Thyroid gland (tissue), 4 donors: ENCODE results near the gene DSCAM. TPM values are rescaled to one million over a fixed set of nuclear protein-coding genes. Genes with fewer than 3 reads are reported as not detected.
A peak's percentile ranks its signal among the peaks of the same experiment; 100 is the strongest.

Source experiments
- DNase-seq, 2 donors: peaks; one replicate each; pipeline ENCODE4 v3.0.0-alpha.2; 2019
- H3K27ac ChIP-seq, 3 donors: fragments of 200-600 bp; sonication (generic); 1 replicate in 2 of 3; 2 replicates in 1 of 3; pipeline ENCODE4 v1.5.1; 2016 to 2019; ENCODE audit warnings: mild to moderate bottlenecking in 1 of 3, moderate library complexity in 1 of 3
- H3K27me3 ChIP-seq: fragments of 200-600 bp; sonication (generic); one replicate; pipeline ENCODE4 v1.5.1; 2019
- H3K36me3 ChIP-seq, 2 donors: fragments of 200-600 bp; sonication (generic); one replicate each; pipeline ENCODE4 v1.5.1; 2016 to 2019
- H3K4me1 ChIP-seq, 2 donors: fragments of 200-600 bp; sonication (generic); one replicate each; pipeline ENCODE4 v1.5.1; 2017 to 2019
- H3K4me3 ChIP-seq, 3 donors: fragments of 200-600 bp; sonication (generic); replicated peaks in 1 of 3; 1 replicate in 2 of 3; 2 replicates in 1 of 3; pipeline ENCODE4 v1.5.1; 2016; ENCODE audit warnings: mild to moderate bottlenecking in 1 of 3
- H3K9me3 ChIP-seq: fragments of 200-600 bp; sonication (generic); one replicate; pipeline ENCODE4 v1.5.1; 2017
- POLR2A ChIP-seq, 2 donors: fragments of 450-650 bp; IDR thresholded peaks; one replicate each; pipeline ENCODE4 v1.6.1; 2017; ENCODE audit warnings: antibody characterized with exemption in 2 of 2, mild to moderate bottlenecking in 2 of 2, moderate library complexity in 1 of 2
- WGBS, 2 donors: methylation state at CpG; one replicate each; pipeline ENCODE4 v1.1.5; 2017; 5-methylcytosine and 5-hydroxymethylcytosine counted together
- intact Hi-C: fragments of 100-400 bp; cut with DNase I; formaldehyde crosslinking; loops from one replicate; pipeline ENCODE4 v1.15.1; 2023
- total RNA-seq, 4 donors: library from RNA; depleted of rRNA; stranded (reverse); fragments of >200 nt; gene quantifications; one replicate each; pipeline ENCODE4 v1.2.3, GENCODE V29; 2016
- TF ChIP-seq, protein P1 (sequence below), 6 experiments: fragments of 200-600 bp in 3 of 6; fragments of 450-650 bp in 3 of 6; sonication (generic) in 3 of 6; IDR thresholded peaks; one replicate each; pipeline ENCODE4 v1.5.1; 2016 to 2019; ENCODE audit warnings: antibody characterized with exemption in 6 of 6, mild to moderate bottlenecking in 2 of 6, inconsistent platforms in 1 of 6, moderate library complexity in 1 of 6

Gene DSCAM
- total RNA-seq, 4 donors from 2014 or later: 0.20 TPM; not detected in 3

DNA sequence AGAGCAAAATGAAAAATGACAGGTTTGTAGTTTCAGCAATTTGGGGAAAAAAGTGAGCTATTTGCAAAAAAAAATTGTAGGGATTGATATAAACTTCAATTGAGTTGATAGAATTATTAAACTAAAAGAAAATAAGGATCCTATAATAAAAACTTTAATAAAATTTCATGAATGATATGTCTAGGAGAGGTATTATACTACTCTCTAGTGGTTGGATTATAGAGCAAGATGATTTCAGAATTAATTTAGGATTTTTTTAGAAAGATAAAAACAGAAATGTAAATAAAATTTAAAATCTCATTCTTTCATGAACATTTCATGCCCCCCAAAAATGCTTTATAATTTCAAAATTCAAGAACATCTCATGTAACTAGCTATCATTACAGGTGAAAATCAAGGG is 430.4 kb downstream of the DSCAM start:
- Histone ChIP-seq H3K27me3 (no peaks in the 10 kb centered on the region), H3K9me3 (no peaks in the 10 kb centered on the region), H3K27ac (no peak overlapping the region), H3K4me3 (no peak overlapping the region), H3K36me3 (no peaks in the 10 kb centered on the region), H3K4me1 (no peaks in the 10 kb centered on the region)
- no peak for DNase-seq
- TF ChIP-seq, protein P1, sequence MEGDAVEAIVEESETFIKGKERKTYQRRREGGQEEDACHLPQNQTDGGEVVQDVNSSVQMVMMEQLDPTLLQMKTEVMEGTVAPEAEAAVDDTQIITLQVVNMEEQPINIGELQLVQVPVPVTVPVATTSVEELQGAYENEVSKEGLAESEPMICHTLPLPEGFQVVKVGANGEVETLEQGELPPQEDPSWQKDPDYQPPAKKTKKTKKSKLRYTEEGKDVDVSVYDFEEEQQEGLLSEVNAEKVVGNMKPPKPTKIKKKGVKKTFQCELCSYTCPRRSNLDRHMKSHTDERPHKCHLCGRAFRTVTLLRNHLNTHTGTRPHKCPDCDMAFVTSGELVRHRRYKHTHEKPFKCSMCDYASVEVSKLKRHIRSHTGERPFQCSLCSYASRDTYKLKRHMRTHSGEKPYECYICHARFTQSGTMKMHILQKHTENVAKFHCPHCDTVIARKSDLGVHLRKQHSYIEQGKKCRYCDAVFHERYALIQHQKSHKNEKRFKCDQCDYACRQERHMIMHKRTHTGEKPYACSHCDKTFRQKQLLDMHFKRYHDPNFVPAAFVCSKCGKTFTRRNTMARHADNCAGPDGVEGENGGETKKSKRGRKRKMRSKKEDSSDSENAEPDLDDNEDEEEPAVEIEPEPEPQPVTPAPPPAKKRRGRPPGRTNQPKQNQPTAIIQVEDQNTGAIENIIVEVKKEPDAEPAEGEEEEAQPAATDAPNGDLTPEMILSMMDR (IDR thresholded peaks at IDR 0.05): no peak
- no peak for TF ChIP-seq POLR2A (IDR thresholded peaks at IDR 0.05)
- intact Hi-C loops: no loop called here

DNA sequence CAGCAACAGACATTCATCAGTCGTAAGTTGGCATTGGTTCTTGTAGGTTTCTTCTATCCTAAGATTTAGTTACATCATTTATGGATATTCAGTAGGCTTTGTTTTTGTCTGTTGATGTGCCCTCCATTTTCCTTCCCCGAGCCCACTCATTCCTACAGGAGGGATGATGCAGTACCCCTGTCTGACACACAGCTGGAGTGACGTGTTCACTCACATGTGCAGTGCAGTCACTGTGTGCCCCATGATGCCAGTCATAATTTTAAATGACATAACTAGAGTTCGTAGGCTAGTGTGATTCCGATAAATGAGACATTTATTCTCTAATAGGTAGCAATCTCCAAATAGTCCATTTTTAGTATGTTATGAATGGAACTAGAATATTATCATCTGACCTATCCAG is 438.4 kb downstream of the DSCAM start:
- Histone ChIP-seq H3K4me1 (peaks cover 12 to 14% of the 10 kb centered on the region in 2 donors), H3K4me3 (no peak overlapping the region), H3K27ac (no peak overlapping the region), H3K36me3 (no peaks in the 10 kb centered on the region), H3K27me3 (no peaks in the 10 kb centered on the region), H3K9me3 (no peaks in the 10 kb centered on the region)
- TF ChIP-seq, protein P1 (IDR thresholded peaks at IDR 0.05): no peak
- no peak for TF ChIP-seq POLR2A (IDR thresholded peaks at IDR 0.05)
- DNase-seq: no peak
- 79 to 86% methylated on average over 5 of the region's 5 CpGs for WGBS, 2 donors
- intact Hi-C loops: no loop called here

DNA sequence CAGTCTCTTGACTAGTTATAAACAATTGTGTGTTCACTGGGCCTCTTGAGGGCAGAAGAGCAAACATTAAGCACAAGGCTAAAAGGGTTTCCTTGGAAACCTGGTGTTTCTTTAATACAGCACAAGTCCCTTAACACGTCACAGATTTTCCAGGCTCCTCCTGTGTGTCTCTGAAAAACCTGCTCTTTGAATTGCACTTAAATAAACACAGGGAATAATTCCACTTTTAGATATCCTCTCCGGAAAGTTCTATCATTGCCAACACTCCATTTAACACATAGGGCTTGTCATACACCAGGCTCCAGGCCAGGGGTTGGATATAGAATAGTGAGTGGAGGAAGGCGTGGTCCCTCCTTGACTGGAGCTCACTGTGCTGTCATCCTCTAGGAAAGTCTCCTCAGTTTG is 442.6 kb downstream of the DSCAM start:
- Histone ChIP-seq H3K9me3 (no peaks in the 10 kb centered on the region), H3K27ac (peak overlapping the region; percentile 41 to 94 (median 56)), H3K27me3 (no peaks in the 10 kb centered on the region), H3K4me3 (no peak overlapping the region), H3K4me1 (peaks cover 20 to 24% of the 10 kb centered on the region in 2 donors), H3K36me3 (no peaks in the 10 kb centered on the region)
- intact Hi-C loops: no loop called here
- DNase-seq: peak; percentile 28 to 44
- WGBS, 2 donors: 19 to 20% methylated on average over 3 of the region's 3 CpGs
- TF ChIP-seq, protein P1 (IDR thresholded peaks at IDR 0.05): no peak
- no peak for TF ChIP-seq POLR2A (IDR thresholded peaks at IDR 0.05)

DNA sequence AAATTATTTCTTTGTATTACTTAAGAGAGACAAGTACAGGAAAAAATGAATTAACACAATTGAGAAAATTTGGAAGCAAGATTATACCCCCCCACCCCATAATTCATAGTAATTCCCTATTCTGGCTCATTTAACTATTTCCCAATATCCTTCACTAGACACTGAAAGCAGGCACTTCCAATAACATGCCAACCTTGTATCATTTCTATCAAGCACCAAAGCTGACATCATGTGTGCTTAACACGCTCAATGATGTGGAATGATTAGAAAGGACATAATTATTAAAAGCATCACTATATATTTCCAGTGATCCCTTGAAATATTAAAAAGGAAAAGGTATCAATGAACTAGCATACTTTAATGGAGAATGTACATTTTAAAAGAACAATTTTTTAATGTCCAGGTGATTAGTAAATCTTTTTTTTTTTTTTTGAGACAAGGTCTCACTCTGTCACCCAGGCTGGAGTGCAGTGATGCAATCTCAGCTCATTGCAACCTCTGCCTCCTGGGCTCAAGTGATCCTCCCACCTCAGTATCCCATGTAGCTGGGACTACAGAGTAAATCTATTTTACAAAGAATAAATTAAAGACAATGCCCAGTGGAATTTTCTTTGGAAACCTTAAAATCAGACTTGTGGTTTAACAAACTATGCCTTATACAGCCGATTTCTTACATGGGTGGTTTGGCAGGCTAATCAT is 443.9 kb downstream of the DSCAM start:
- H3K4me3 ChIP-seq: no peak overlapping the region
- TF ChIP-seq, protein P1 (IDR thresholded peaks at IDR 0.05): no peak
- no peak for TF ChIP-seq POLR2A (IDR thresholded peaks at IDR 0.05)
- intact Hi-C loops: no loop called here
- no peaks in the 10 kb centered on the region for H3K36me3 ChIP-seq
- H3K27ac ChIP-seq: peak overlapping the region in 2 of 3 donors; percentile 56 to 94
- peaks cover 20 to 24% of the 10 kb centered on the region in 2 donors for H3K4me1 ChIP-seq
- 85 to 90% methylated on average over 2 of the region's 2 CpGs for WGBS, 2 donors
- peak; percentile 26 to 36 for DNase-seq
- no peaks in the 10 kb centered on the region for H3K9me3 ChIP-seq
- H3K27me3 ChIP-seq: no peaks in the 10 kb centered on the region

DNA sequence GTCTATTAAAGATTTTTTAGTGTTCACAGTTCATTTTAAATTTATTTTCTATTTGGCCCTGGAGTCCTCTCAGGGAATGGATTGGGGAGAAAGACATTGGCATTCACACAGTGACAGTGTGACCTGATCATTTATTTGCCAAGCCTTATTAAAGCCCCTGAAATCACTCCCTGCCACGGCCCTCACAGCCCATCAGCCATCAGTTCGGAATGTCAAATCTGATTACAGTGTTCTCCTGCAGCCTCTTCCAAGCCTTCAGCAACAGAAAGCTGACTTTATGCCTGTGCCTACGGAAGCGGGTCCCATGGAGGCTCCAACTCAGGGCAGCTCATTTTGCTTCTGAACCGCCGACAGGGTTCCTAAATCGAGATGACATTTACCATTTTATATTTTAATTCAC is 451.2 kb downstream of the DSCAM start:
- Histone ChIP-seq H3K9me3 (no peaks in the 10 kb centered on the region), H3K27me3 (no peaks in the 10 kb centered on the region), H3K4me1 (no peaks in the 10 kb centered on the region), H3K27ac (no peak overlapping the region), H3K4me3 (no peak overlapping the region), H3K36me3 (no peaks in the 10 kb centered on the region)
- intact Hi-C loops: no loop called here
- DNase-seq: no peak
- no peak for TF ChIP-seq POLR2A (IDR thresholded peaks at IDR 0.05)
- TF ChIP-seq, protein P1 (IDR thresholded peaks at IDR 0.05): no peak
- WGBS, 2 donors: 80 to 84% methylated on average over 7 of the region's 7 CpGs
